AG04450 (cell line): ENCODE data around the gene GTF3C1. TPM values are rescaled to one million over a fixed set of nuclear protein-coding genes. Genes with fewer than 3 reads are reported as not detected.

Experiments used
- CTCF ChIA-PET: fragments of 300-600, 350-600 bp; formaldehyde crosslinking; extraction: SDS; loops from one replicate; lab custom pipeline; 2022; ENCODE audit warnings: antibody characterized with exemption, inconsistent platforms; lab: Charles Lee
- POLR2A ChIA-PET: fragments of 350-600 bp; formaldehyde crosslinking; extraction: SDS; loops from one replicate; lab custom pipeline; 2021; ENCODE audit warnings: antibody characterized with exemption, inconsistent platforms; lab: Yijun Ruan, JAX
- DNase-seq: peaks from one replicate; pipeline ENCODE4 v3.0.0-alpha.2; 2011; ENCODE audit warnings: low read depth, low spot score
- H3K27ac ChIP-seq: one replicate; pipeline ENCODE4 v1.5.1; 2012; ENCODE audit warnings: low read depth, low read length, control low read depth
- H3K27me3 ChIP-seq: one replicate; pipeline ENCODE4 v1.6.0; 2012; ENCODE audit warnings: low read length; ENCODE audit not compliant: control insufficient read depth, insufficient read depth
- H3K4me3 ChIP-seq: 2 replicates; pipeline ENCODE4 v1.5.1; 2011; ENCODE audit warnings: mild to moderate bottlenecking, low read depth, low read length, control low read depth
- H3K9me3 ChIP-seq: 2 replicates; pipeline ENCODE4 v1.5.1; 2012; ENCODE audit warnings: low read length; ENCODE audit not compliant: control insufficient read depth, insufficient read depth
- polyA plus RNA-seq: library from polyadenylated mRNA; depleted of rRNA; stranded (reverse); fragments of >200 nt; gene quantifications from 2 replicates; pipeline ENCODE4 v1.2.3, GENCODE V29; 2011
- TF ChIP-seq, protein P1 (sequence below): IDR thresholded peaks from 2 replicates; pipeline ENCODE4 v1.5.1; 2011; ENCODE audit warnings: low read depth, low read length, control low read depth, inconsistent platforms

The GTF3C1 gene
- polyA plus RNA-seq, 1 experiment: 40.2 TPM

GRCh38 chr16:27452569-27453493 is 96.9 kb downstream of the GTF3C1 start:
- POLR2A ChIA-PET: no interaction called here
- H3K4me3 ChIP-seq: no peak overlapping the region
- TF ChIP-seq, protein P1, sequence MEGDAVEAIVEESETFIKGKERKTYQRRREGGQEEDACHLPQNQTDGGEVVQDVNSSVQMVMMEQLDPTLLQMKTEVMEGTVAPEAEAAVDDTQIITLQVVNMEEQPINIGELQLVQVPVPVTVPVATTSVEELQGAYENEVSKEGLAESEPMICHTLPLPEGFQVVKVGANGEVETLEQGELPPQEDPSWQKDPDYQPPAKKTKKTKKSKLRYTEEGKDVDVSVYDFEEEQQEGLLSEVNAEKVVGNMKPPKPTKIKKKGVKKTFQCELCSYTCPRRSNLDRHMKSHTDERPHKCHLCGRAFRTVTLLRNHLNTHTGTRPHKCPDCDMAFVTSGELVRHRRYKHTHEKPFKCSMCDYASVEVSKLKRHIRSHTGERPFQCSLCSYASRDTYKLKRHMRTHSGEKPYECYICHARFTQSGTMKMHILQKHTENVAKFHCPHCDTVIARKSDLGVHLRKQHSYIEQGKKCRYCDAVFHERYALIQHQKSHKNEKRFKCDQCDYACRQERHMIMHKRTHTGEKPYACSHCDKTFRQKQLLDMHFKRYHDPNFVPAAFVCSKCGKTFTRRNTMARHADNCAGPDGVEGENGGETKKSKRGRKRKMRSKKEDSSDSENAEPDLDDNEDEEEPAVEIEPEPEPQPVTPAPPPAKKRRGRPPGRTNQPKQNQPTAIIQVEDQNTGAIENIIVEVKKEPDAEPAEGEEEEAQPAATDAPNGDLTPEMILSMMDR: no peak
- H3K9me3 ChIP-seq: no peaks in the 10 kb centered on the region; the same call in 1 of the 2 replicates
- no peak overlapping the region for H3K27ac ChIP-seq
- no peaks in the 10 kb centered on the region for H3K27me3 ChIP-seq
- DNase-seq: no peak
- CTCF ChIA-PET: interaction anchor here (0.6 to 2.5 kb wide), 4 partner anchors 218 to 343 kb away, joined by 3 to 12 read pairs (median 6); partner anchors contain the start of gene KDM8

DNA sequence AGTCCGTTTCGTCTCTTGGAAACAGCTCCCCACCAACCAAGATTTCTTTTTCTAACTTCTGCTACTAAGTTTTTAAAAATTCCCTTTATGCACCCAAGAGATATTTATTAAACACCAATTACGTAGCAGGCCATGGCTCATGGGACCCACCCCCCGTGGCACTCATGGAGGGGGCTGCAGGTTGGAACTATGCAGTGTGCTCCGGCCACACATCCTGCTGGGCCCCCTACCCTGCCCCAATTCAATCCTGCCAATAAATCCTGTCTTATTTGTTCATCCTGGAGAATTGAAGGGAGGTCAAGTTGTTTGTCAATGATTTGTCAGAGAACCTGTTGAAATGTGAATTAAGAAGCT is 99.5 kb downstream of the GTF3C1 start:
- no peak for DNase-seq
- H3K4me3 ChIP-seq: no peak overlapping the region
- peaks cover 2% of the 10 kb centered on the region for H3K27me3 ChIP-seq
- CTCF ChIA-PET: interaction anchor here (0.8 to 1.0 kb wide), 2 partner anchors 295 to 338 kb away, joined by 3 to 5 read pairs; no protein-coding TSS in a partner anchor
- H3K9me3 ChIP-seq: peaks cover 7% of the 10 kb centered on the region
- no peak overlapping the region for H3K27ac ChIP-seq
- POLR2A ChIA-PET: no interaction called here
- TF ChIP-seq, protein P1: no peak

DNA sequence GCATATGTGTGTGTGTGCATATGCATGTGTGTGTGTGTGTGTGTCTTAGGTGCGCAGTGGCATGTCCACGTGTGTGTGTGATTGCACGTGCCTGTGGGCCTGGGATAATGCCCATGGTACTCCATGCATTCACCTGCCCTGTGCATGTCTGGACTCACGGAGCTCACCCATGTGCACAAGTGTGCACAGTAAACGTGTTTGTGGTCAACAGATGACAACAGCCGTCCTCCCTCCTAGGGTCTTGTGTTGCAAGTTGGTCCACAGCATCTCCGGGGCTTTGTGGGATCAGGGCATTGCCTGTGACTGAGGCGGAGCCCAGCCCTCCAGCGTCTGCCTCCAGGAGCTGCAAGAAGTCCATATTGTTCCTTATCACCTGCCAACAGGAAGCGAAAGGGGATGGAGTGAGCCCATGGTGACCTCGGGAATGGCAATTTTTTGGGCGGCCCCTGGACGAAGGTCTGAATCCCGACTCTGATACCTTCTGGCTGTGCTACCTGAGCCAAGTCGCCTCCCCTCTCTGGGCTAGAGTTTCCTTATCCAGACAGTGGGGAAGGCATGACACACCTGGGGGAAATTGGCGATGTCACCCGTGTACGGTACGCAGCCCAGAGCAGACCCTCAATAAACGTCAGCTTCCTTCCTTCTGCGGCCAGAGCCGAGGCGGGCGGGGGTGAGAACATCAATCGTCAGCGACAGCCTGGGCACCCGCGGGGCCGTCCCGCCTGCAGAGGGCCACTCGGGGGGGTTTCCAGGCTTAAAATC is 100.1 kb downstream of the GTF3C1 start:
- H3K9me3 ChIP-seq: peaks cover 13% of the 10 kb centered on the region
- peaks cover 2% of the 10 kb centered on the region for H3K27me3 ChIP-seq
- no peak overlapping the region for H3K4me3 ChIP-seq
- no peak overlapping the region for H3K27ac ChIP-seq
- TF ChIP-seq, protein P1: no peak
- no peak for DNase-seq
- CTCF ChIA-PET: no interaction called here
- POLR2A ChIA-PET: no interaction called here

- H3K27me3 ChIP-seq: peaks cover 2% of the 10 kb centered on the region
- H3K9me3 ChIP-seq: peaks cover 20% of the 10 kb centered on the region
- POLR2A ChIA-PET: no interaction called here
- no peak overlapping the region for H3K4me3 ChIP-seq
- no peak for DNase-seq
- CTCF ChIA-PET: no interaction called here
- H3K27ac ChIP-seq: no peak overlapping the region
- TF ChIP-seq, protein P1: no peak
These were observed 100.9 kb downstream of the GTF3C1 start for GRCh38 chr16:27448532-27449433.
